ENCODE data around the gene ITGB1BP2. TPM values are rescaled to one million over a fixed set of nuclear protein-coding genes. Genes with fewer than 3 reads are reported as not detected.
"Not testable (repeated sequence)": the region's sequence is repeated elsewhere in the genome, so short reads cannot be mapped to it uniquely, and the experiment has no call there.

Gene ITGB1BP2
- total RNA-seq = 1 to 10 TPM in 3 of 4 donors, under 1 TPM in 1; 0.74 to 5.4 (median 1.3) TPM

GRCh38 chrX:71301195-71301924 lies at the start of gene ITGB1BP2:
Gene ITGB1BP2 (plus strand): TSS chrX:71301750. CDS start chrX:71301807, 57 bp downstream.
- ATAC-seq (ENCODE audit: low FRiP score) (no peak), DNase-seq (ENCODE audit: low spot score) (no peak)
- TF ChIP-seq CTCF (IDR thresholded peaks at IDR 0.05) = no peak

- no peak for DNase-seq (ENCODE audit: low spot score)
- no peak for TF ChIP-seq CTCF (IDR thresholded peaks at IDR 0.05)
- ATAC-seq (ENCODE audit: low FRiP score) = no peak
These were observed 49.3 kb upstream of the ITGB1BP2 start for GRCh38 chrX:71252221-71252620.

GRCh38 chrX:71253253-71254091 lies 48.1 kb upstream of the ITGB1BP2 start:
- ATAC-seq (ENCODE audit: low FRiP score) (no peak), DNase-seq (ENCODE audit: low spot score) (no peak)
- TF ChIP-seq CTCF (IDR thresholded peaks at IDR 0.05) = no peak

- DNase-seq (ENCODE audit: low spot score) (peak; percentile 42), ATAC-seq (ENCODE audit: low FRiP score) (peak; percentile 87)
- no peak for TF ChIP-seq CTCF (IDR thresholded peaks at IDR 0.05)
These were observed 47.2 kb upstream of the ITGB1BP2 start, which contains the start of gene ZMYM3 for GRCh38 chrX:71254092-71254963. Gene ZMYM3 (minus strand): TSS chrX:71254140. CDS start chrX:71253255, 885 bp downstream.

GRCh38 chrX:71256051-71256450 lies 45.5 kb upstream of the ITGB1BP2 start:
- DNase-seq (ENCODE audit: low spot score) = no peak
- ATAC-seq (ENCODE audit: low FRiP score) = no peak
- TF ChIP-seq CTCF (IDR thresholded peaks at IDR 0.05) = no peak

GRCh38 chrX:71256856-71257255 lies 44.7 kb upstream of the ITGB1BP2 start:
- ATAC-seq (ENCODE audit: low FRiP score) (no peak), DNase-seq (ENCODE audit: low spot score) (no peak)
- TF ChIP-seq CTCF (IDR thresholded peaks at IDR 0.05) = no peak

GRCh38 chrX:71268624-71269023 lies 32.9 kb upstream of the ITGB1BP2 start:
- ATAC-seq (ENCODE audit: low FRiP score); DNase-seq (ENCODE audit: low spot score): not testable (repeated sequence)
